HG03457 (cell line): ENCODE measurements around the gene IGFN1.

ENCODE experiments used
- ATAC-seq: cut with Tn5 transposase; IDR thresholded peaks from one replicate; pipeline ENCODE4 v1.9.1; 2021; ENCODE audit warnings: moderate number of reproducible peaks; ENCODE audit not compliant: unreplicated experiment

IGFN1 gene

GRCh38 chr1:201190624-201191051 lies at the start of gene IGFN1:
Gene IGFN1, plus strand, starts transcription at chr1:201190824. Its CDS starts 2,470 bp downstream, at chr1:201193294.
- ATAC-seq: no peak

GRCh38 chr1:201140941-201141260 lies 49.7 kb upstream of the IGFN1 start:
- no peak for ATAC-seq

- no peak for ATAC-seq
Observed at GRCh38 chr1:201141418-201141817, 49.2 kb upstream of the IGFN1 start.

DNA sequence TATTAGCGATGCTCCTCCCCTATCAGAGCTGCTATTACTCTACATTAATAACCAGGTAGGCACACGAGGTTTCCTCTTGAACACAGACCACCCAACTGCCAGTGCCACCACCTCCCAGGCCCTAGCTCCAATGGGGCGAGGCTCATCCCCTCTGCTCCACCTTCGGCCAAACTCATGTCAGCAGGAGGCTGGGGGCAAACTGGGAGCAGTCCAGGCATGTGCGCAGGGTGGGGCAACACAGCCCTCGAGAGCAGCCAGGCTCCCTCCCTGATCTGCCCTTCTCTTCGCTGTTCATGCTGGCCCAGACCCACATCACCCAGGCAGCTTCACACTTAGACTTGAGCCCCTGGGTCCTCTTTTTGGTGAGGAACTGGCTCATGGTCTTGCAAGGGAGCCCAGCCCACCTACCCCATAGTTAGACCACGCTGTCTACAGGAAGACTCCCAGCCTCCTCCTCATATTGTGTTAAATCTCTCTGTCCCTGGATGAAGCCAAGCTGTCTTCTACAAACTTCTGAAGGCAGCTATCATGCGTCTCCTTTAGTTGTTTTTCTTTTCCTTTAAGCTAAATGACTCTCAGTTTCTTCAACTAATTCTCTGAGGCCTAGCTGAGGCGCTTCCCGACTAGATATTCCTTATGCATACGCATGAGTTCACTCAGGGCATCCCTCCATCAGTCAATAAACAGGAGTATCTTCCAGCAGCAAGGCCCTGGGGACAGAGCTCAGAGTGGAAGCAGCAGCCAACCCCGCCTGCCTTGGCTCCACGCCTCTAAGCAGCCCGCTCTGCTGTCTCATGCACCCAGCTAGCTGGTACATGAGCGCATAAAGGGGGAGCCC lies 48.4 kb upstream of the IGFN1 start:
- ATAC-seq: no peak

GRCh38 chr1:201142849-201143725 lies 47.5 kb upstream of the IGFN1 start:
- ATAC-seq: no peak

DNA sequence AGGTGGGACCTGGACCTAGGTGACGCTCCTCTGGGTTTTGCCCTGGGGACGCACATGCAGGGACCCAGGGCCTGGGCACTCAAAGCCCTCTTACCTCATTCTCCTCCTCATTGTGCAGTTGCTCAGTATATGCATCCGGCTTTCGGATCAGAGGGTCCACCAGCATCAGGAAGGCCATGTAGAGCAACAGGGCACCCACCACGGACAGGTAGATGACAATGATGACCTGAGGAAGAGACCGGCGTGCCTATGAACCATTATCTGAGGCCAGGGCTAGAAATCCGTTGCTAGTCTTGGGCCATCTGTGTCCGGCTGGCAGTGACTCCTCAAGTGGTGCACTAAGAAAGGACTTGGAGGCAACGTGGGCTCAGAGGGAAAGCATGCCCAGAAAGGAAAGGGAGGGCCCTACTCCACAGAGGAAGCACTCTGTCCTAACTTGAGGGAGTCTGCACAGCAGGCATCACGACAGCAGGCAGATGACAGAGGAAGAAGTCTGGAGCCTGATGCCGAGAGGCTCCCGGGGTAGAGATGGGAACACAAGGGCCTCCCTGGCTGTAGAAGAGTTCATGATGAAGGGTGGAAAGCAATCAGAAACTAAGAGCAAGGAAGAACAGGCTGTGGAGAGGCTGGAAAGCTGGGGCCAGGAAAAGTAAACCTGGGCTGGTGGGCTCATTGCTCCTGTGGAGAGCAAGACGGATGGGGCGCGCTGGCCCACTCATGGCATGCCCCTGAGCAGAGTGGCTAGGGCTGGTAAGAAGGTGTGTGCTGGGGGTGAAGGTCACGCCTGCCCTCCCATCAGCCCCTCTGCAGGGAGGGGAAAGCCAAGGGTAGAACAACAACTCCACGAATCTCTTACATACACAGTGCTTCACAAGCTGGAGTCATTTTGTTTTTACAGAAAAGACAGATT lies 46.6 kb upstream of the IGFN1 start:
- no peak for ATAC-seq

DNA sequence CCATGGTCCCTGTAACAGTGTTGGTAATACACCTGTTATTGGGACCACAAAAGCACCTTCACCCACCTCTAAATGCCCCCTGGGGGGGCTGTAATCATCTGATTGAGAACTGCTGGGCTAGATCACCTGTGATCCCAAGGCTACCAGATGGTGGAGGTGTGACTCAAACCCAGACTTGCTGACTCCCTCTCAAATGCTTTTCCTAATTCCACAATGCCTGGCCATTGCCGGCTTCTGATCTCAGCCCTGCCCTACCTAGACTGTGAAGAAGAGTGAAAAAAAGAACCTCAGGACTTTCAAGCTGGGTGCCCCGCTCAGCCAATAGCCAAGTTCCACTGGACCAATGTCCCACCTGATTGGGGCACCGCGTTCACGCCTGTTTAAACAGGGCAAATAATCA lies 45.9 kb upstream of the IGFN1 start:
- no peak for ATAC-seq

GRCh38 chr1:201145132-201145531 lies 45.5 kb upstream of the IGFN1 start:
- ATAC-seq: no peak

GRCh38 chr1:201145816-201146215 lies 44.8 kb upstream of the IGFN1 start:
- no peak for ATAC-seq

DNA sequence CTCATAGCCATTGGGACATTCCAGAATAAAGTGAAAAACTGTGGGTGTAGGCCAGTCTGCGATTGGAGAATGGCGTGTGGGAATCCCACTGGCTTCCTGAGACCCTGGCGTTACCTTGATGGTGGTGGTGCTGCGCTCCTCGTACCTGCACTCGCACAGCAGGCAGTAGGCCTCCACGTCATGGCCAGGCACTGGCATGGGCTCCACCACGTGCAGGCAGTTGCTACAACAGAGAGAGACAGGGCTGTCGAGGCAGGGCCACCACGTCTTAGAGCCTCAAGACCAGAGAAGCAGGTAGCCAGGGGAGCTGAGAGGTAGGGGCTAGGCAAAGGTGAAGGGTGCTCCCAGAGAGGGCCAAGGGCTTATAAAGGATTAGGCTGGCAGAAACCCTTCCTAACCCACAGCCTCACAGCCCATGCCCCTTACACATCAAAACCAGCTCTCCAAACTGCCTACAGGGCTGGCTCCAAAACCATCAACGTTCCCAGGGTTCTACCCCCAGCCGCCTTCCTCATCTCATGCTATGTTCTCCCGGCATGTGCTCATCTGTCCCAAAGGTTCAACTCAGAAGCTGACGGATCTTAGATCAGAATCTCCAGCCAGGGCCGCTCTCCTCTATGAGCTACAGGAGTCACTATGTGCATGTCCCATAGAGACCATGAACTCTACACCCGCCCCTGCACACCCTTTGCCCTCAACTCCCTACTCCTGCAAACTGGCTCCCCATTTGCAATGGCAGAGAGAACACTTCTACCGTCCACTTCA lies 43.8 kb upstream of the IGFN1 start:
- ATAC-seq: no peak

DNA sequence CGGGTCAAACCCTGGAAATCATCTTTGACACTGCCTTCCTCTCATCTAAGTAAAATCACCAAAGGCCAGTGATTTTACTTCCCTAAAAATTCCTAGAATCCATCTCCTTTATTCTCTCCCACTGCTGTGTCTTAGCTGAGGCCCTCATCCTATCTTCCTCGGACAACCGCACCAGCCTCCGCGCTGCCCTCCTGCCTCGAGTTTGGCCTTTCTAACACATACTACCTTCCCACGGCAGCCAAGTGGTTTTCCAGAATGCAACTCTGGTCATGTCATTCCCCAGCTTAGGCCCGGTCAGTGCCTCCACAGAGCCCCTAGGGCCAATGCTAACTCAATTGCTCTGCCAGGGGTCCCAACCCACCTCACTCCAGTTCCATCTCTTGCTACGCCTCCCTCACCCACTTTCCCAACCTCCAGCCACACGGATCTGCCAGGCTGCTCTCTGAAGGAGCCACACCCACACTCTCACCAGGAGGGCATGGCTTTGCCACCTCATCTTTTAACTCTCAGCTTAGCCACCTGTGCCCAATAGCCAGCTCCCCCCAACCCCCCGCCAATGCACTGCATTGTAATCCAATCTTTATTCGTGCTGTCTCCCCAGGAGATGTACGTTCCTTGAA lies 43.1 kb upstream of the IGFN1 start:
- no peak for ATAC-seq

DNA sequence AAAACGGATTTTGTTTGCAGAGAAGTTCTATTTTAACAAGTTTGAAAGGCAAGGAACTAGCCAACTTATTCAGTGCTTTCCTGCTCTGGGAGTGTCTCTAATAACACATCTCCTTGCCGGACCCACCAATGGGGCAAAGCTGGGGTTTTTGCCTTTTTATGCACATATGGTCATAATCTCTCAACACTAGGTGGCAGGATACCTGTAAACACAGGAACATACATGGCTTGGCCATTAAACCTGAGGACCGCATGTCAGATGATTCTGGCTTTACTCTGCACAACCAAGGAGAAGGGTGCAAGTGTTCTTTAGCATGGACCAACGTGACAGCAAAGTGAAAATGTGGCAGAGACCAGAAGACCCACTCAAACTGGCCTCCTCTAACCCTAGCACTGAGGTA lies 41.2 kb upstream of the IGFN1 start:
- ATAC-seq: no peak

- peak; percentile 58 for ATAC-seq
Observed at GRCh38 chr1:201153474-201154388, 36.9 kb upstream of the IGFN1 start.

DNA sequence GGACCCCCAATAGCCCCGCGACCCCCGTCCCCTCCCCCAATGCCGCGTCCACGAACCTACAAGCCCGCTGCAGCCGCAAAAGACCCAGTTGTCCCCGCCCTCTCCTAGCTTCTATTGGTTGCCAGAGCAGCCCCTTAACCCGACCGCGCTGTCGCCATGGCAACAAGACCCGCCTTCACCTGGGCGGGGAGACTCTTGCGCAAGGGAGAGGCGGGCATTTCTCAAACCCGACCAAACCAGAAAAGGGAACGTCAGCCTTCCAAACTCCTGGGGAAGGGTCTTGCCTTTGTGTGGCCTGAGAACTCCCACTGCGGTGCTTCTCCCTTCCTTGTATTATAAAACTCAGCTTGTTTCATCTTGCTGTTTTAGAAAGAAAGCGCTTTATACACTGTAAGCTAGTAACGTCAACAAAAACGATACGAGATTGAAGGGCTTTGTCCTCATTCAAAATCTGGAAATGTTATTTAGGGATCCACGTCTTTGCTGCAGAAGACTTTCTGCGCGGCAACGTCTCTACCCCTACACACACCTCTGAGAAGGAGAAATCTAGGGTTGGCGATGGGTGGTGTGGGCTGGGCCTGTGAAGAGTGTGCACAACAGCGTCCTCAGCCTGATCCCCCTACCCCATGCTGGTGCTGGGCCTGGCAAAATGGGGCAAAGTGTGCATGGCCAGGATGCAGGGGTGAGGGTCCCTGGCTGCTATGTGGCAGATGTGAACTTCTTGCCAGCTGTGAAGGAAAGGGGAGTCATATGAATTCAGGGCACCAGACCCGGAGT lies 36.0 kb upstream of the IGFN1 start, which contains the start of gene TMEM9:
TSS of gene TMEM9 (minus strand) at position 86 of the 777 bp plus-strand sequence. CDS start 551 bp downstream, outside the sequence.
- ATAC-seq: peak; percentile 87

DNA sequence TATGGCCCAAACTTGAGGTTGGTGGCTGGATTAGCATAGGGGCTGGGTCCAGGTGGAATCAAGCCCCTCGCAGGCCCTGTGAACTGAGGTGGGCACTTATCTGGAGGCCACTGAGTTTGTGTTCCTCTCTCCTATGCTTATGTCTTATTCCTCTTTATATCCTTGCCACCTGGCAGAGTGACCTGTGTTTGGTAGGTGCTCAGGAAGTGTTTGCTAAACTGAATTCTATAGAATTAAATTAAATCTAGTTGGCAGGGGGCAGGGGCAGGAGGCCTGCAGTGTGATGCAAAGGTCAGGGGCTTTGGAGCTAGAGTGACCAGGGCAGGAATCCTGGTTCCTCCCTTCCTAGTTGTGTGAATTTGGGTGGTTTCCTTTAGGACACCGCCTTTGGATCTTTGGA lies 35.3 kb upstream of the IGFN1 start:
- no peak for ATAC-seq

DNA sequence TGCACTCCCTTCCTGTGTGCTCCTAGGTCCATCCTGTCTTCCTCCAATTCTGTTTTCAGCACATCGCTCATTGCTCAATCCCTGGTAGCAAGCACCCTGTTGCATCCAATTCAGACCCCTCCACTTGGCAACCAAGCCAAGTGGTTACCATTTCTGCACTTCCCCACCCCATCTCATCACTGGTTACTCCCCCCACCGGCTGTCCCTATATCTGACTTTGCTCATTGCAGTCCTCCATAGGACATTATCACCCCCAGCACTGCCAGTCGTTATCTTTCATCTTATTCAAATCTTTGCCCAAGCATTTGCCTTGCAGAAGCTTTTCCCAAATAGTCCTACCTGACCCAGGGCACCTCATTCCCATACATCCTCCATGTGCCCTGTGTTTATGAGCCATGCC lies 34.3 kb upstream of the IGFN1 start:
- no peak for ATAC-seq

GRCh38 chr1:201156819-201157218 lies 33.8 kb upstream of the IGFN1 start:
- ATAC-seq: no peak

DNA sequence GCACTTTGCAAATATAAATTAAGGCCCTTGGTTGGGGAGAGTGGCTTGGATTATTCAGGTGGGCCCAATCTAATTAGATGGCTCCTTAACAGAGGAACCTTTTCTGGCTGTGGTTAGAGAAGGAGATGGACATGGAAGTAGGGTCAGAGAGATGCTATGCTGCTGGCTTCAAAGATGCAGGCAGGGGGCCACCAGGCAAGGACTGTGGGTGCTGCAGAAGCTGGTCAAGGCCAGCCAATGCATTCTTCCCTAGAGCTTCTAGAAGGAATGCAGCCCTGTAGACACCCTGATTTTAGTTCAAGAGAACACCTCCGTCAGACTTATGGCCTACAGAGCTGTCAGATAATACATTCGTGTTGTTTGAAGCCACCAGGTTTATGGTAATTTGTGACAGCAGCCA lies 32.7 kb upstream of the IGFN1 start:
- ATAC-seq: no peak
